Body of pancreas (tissue), 4 donors: ENCODE measurements around the gene CASP4. TPM values are rescaled to one million over a fixed set of nuclear protein-coding genes. Genes with fewer than 3 reads are reported as not detected.

Experiments used
- ATAC-seq: fragments of 150-250 bp; one replicate; pipeline ENCODE4 v1.9.1; 2016
- DNase-seq, 4 donors: peaks; one replicate each; pipeline ENCODE4 v3.0.0-alpha.2; 2019
- H3K27ac ChIP-seq, 4 donors: fragments of 200-600 bp; sonication (generic); 1 replicate in 3 of 4; 2 replicates in 1 of 4; pipeline versions ENCODE4 v1.5.1 to v1.6.1; 2016 to 2019; ENCODE audit warnings: mild to moderate bottlenecking in 1 of 4, mixed read lengths in 1 of 4, moderate library complexity in 1 of 4
- H3K27me3 ChIP-seq, 2 donors: fragments of 200-600 bp; sonication (generic); one replicate each; pipeline ENCODE4 v1.6.0; 2016; ENCODE audit warnings: mild to moderate bottlenecking in 1 of 2
- H3K36me3 ChIP-seq, 2 donors: fragments of 200-600 bp; sonication (generic); replicated peaks in 1 of 2; 2 replicates each; pipeline ENCODE4 v1.5.1; 2016; ENCODE audit warnings: low read depth in 2 of 2; ENCODE audit not compliant: insufficient read depth in 1 of 2
- H3K4me1 ChIP-seq: fragments of 200-600 bp; sonication (generic); one replicate; pipeline ENCODE4 v1.6.0; 2016
- H3K4me3 ChIP-seq, 2 donors: fragments of 200-600 bp; sonication (generic); 1 replicate in 1 of 2; 2 replicates in 1 of 2; pipeline ENCODE4 v1.5.1; 2016 to 2019
- H3K9me3 ChIP-seq, 3 donors: fragments of 200-600 bp; sonication (generic); 1 replicate in 2 of 3; 2 replicates in 1 of 3; pipeline ENCODE4 v1.5.1; 2016
- CTCF ChIP-seq, 7 experiments: fragments of 450-650 bp in 4 of 7; fragments of 200-600 bp in 3 of 7; sonication (generic) in 3 of 7; IDR thresholded peaks; one replicate each; pipeline ENCODE4 v1.5.1; 2016 to 2019; ENCODE audit warnings: antibody characterized with exemption in 7 of 7
- POLR2A ChIP-seq, 3 donors: fragments of 450-650 bp; IDR thresholded peaks; one replicate each; pipeline ENCODE4 v1.6.1; 2016; ENCODE audit warnings: antibody characterized with exemption in 3 of 3, mild to moderate bottlenecking in 2 of 3
- WGBS, 2 donors: methylation state at CpG; one replicate each; pipeline ENCODE4 v1.1.5; 2017; 5-methylcytosine and 5-hydroxymethylcytosine counted together
- intact Hi-C: fragments of 100-400 bp; cut with DNase I; formaldehyde crosslinking; loops from one replicate; pipeline ENCODE4 v1.15.1; 2023
- total RNA-seq, 2 donors: library from RNA; depleted of rRNA; stranded (reverse); fragments of >200 nt; gene quantifications; one replicate each; pipeline ENCODE4 v1.1.0, GENCODE V29; 2016

CASP4 gene
- total RNA-seq, 2 donors from 2014 or later: 39.9 to 61.0 TPM

DNA sequence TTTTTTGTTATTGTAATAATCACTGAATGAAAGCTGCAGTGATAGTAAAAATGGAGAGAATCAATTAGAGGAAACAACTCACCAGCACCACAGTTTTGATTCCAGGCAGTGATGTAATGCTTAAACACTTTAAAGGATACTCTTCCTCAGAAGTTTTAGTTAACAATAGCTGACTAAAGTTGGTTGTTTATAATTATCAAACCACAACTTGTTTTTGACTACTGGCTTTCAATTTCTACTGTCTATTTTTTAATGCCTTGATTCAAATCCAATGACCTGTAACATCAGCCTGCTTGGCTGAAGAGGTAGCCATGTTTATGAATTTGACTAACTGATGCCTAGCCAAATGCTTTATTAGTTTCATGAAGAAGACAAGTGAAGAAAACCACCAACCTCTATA is 51.9 kb downstream of the CASP4 start:
- no peaks in the 10 kb centered on the region for H3K36me3 ChIP-seq
- no peak for TF ChIP-seq CTCF (IDR thresholded peaks at IDR 0.05)
- no peak for TF ChIP-seq POLR2A (IDR thresholded peaks at IDR 0.05)
- no peak overlapping the region for H3K27ac ChIP-seq
- peaks cover 9% of the 10 kb centered on the region for H3K4me1 ChIP-seq
- ATAC-seq (no peak), DNase-seq (no peak)
- no peaks in the 10 kb centered on the region for H3K9me3 ChIP-seq
- no peak overlapping the region for H3K4me3 ChIP-seq
- no peaks in the 10 kb centered on the region for H3K27me3 ChIP-seq
- intact Hi-C loops: no loop called here

DNA sequence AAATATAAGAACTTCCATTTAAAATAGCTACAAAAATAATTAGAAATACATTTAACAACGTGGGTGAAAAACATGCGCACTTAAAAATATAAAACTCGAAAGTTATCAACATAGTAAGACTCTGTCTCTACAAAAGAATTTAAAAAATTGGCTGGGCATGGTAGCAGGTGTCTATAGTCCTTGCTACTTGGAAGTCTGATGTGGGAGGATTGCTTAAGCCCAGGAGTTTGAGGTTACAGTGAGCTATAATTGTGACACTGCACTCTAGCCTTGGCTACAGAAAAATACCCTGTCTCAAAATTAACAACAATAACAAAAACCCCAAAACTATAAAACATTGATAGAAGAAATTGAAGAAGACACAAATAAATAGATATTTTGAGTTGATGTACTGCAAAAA is 56.3 kb downstream of the CASP4 start:
- H3K4me1 ChIP-seq: no peaks in the 10 kb centered on the region
- no peaks in the 10 kb centered on the region for H3K36me3 ChIP-seq
- no peak for TF ChIP-seq CTCF (IDR thresholded peaks at IDR 0.05)
- no peak for TF ChIP-seq POLR2A (IDR thresholded peaks at IDR 0.05)
- no peak overlapping the region for H3K27ac ChIP-seq
- H3K9me3 ChIP-seq: no peaks in the 10 kb centered on the region
- intact Hi-C loops: no loop called here
- H3K27me3 ChIP-seq: no peaks in the 10 kb centered on the region
- DNase-seq (no peak), ATAC-seq (no peak)
- 74 to 75% methylated on average over 3 of the region's 3 CpGs for WGBS, 2 donors
- no peak overlapping the region for H3K4me3 ChIP-seq

GRCh38 chr11:104908186-104908531 is 60.2 kb downstream of the CASP4 start:
- TF ChIP-seq CTCF (IDR thresholded peaks at IDR 0.05): no peak
- no peak for TF ChIP-seq POLR2A (IDR thresholded peaks at IDR 0.05)
- WGBS, 2 donors: 57 to 76% methylated on average over 3 of the region's 3 CpGs
- Histone ChIP-seq H3K4me1 (no peaks in the 10 kb centered on the region), H3K27me3 (no peaks in the 10 kb centered on the region), H3K4me3 (no peak overlapping the region), H3K36me3 (no peaks in the 10 kb centered on the region), H3K27ac (no peak overlapping the region), H3K9me3 (no peaks in the 10 kb centered on the region)
- no peak for DNase-seq
- no peak for ATAC-seq
- intact Hi-C loops: no loop called here

- WGBS, 2 donors: 73 to 80% methylated on average over 7 of the region's 7 CpGs
- DNase-seq (no peak), ATAC-seq (no peak)
- Histone ChIP-seq H3K27ac (no peak overlapping the region), H3K4me3 (no peak overlapping the region), H3K9me3 (no peaks in the 10 kb centered on the region), H3K36me3 (no peaks in the 10 kb centered on the region), H3K27me3 (no peaks in the 10 kb centered on the region), H3K4me1 (no peaks in the 10 kb centered on the region)
- intact Hi-C loops: no loop called here
- TF ChIP-seq CTCF (IDR thresholded peaks at IDR 0.05): no peak
- TF ChIP-seq POLR2A (IDR thresholded peaks at IDR 0.05): no peak
These were observed 60.7 kb downstream of the CASP4 start for GRCh38 chr11:104907521-104908185.

DNA sequence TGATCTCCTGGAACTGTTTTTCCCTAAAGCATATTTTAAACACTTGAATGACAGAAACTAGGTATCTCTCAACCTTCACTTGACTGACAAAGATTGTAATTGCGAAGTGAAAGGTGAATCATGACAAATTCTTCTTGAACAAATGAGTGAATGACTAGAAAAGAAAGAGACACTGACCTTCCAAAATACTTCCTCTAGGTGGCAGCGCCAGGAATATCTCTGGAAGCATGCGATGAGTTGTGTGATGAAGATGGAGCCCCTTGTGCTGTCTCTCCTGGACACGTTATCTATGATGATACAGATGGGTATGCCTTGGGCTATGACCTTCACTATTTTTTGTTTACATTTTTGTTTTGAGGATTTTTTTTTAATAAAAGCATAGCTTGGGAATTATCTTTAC is 63.1 kb downstream of the CASP4 start:
- TF ChIP-seq POLR2A (IDR thresholded peaks at IDR 0.05) (no peak), CTCF (IDR thresholded peaks at IDR 0.05) (no peak)
- Histone ChIP-seq H3K4me1 (no peaks in the 10 kb centered on the region), H3K36me3 (no peaks in the 10 kb centered on the region), H3K27ac (no peak overlapping the region), H3K4me3 (no peak overlapping the region), H3K9me3 (no peaks in the 10 kb centered on the region), H3K27me3 (no peaks in the 10 kb centered on the region)
- intact Hi-C loops: no loop called here
- ATAC-seq (no peak), DNase-seq (no peak)
- WGBS, 2 donors: 74 to 77% methylated on average over 4 of the region's 4 CpGs
